ENCODE data around the gene VANGL2. TPM values are rescaled to one million over a fixed set of nuclear protein-coding genes. Genes with fewer than 3 reads are reported as not detected.

VANGL2 gene
- total and polyA plus RNA-seq, 2 experiments from 2014 or later, result 17.7 to 51.3 TPM

DNA sequence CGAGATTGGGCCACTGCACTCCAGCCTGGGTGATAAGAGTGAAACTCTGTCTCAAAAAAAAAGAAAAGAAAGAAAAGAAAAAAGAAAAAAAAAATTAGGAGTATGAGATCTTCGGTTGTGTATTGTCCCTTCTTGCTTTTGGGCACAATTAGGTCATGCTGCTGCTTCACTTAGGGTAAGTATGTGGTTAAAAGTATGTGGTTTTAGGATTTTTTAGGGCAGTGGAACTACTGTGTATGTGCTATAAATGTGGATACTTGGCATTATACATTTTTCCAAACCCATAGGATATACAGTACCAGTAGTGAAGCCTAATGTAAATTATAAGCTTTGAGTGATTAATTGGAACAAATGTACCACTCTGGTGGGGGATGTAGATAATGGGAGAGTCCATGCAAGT lies 31.2 kb downstream of the VANGL2 start (continued):
- TF ChIP-seq CREB1 (CRISPR knock-in tag; IDR thresholded peaks at IDR 0.05; ENCODE audit: low read depth) (no peak), POLR2AphosphoS5 (IDR thresholded peaks at IDR 0.05; ENCODE audit: low read depth) (no peak), STAT1 (IDR thresholded peaks at IDR 0.05; ENCODE audit: unreplicated experiment) (no peak), REST (IDR thresholded peaks at IDR 0.05; ENCODE audit: unreplicated experiment) (no peak), JUNB (IDR thresholded peaks at IDR 0.05; ENCODE audit: unreplicated experiment) (no peak)

- Histone ChIP-seq H2AFZ (no peak overlapping the region), H3K27me3 (ENCODE audit: insufficient read depth) (no peaks in the 10 kb centered on the region), H3K79me2 (replicated peaks; ENCODE audit: insufficient read depth) (no peaks in the 10 kb centered on the region), H3K27ac (ENCODE audit: low read depth) (no peak overlapping the region), H3F3A (replicated peaks; ENCODE audit: low read depth) (peaks cover 9% of the 10 kb centered on the region; the same call in 1 of the 2 replicates), H3K4me2 (no peak overlapping the region), H3K4me3 (no peak overlapping the region), H3K4me1 (ENCODE audit: insufficient read depth) (0 out of 2 replicates have a peak, but pooled peaks cover 3% of the 10 kb centered on the region), H4K20me1 (replicated peaks; ENCODE audit: insufficient read depth) (peaks cover 5% of the 10 kb centered on the region; the same call in 1 of the 2 replicates), H3K9me2 (ENCODE audit: insufficient read depth) (no peaks in the 10 kb centered on the region; the same call in 1 of the 2 replicates), H3K36me3 (ENCODE audit: insufficient read depth) (no peaks in the 10 kb centered on the region)
- Mint-ChIP-seq H3K27ac (no peak overlapping the region), H3K9me3 (no peaks in the 10 kb centered on the region; the same call in 2 of the 3 replicates), H3K36me3 (ENCODE audit: low read depth) (peaks cover 8% of the 10 kb centered on the region), H3K4me1 (peaks cover 7% of the 10 kb centered on the region), H3K4me3 (no peak overlapping the region), H3K27me3 (ENCODE audit: insufficient read depth, low read depth, poor library complexity) (peaks cover 3% of the 10 kb centered on the region)
- no peak for ATAC-seq
- DNase-seq (ENCODE audit: low spot score), result no peak
- TF ChIP-seq ZNF331 (CRISPR knock-in tag; IDR thresholded peaks at IDR 0.05; ENCODE audit: low read depth), result no peak
- no peak for TF ChIP-seq NANOG (IDR thresholded peaks at IDR 0.05; ENCODE audit: borderline replicate concordance)
- TF ChIP-seq REST (IDR thresholded peaks at IDR 0.05; ENCODE audit: unreplicated experiment), result no peak
- TF ChIP-seq EZH2phosphoT487 (IDR thresholded peaks at IDR 0.05; ENCODE audit: unreplicated experiment), result no peak
- TF ChIP-seq, protein P1, sequence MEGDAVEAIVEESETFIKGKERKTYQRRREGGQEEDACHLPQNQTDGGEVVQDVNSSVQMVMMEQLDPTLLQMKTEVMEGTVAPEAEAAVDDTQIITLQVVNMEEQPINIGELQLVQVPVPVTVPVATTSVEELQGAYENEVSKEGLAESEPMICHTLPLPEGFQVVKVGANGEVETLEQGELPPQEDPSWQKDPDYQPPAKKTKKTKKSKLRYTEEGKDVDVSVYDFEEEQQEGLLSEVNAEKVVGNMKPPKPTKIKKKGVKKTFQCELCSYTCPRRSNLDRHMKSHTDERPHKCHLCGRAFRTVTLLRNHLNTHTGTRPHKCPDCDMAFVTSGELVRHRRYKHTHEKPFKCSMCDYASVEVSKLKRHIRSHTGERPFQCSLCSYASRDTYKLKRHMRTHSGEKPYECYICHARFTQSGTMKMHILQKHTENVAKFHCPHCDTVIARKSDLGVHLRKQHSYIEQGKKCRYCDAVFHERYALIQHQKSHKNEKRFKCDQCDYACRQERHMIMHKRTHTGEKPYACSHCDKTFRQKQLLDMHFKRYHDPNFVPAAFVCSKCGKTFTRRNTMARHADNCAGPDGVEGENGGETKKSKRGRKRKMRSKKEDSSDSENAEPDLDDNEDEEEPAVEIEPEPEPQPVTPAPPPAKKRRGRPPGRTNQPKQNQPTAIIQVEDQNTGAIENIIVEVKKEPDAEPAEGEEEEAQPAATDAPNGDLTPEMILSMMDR (conservative IDR thresholded peaks at IDR 0.05; ENCODE audit: low read depth in 2 of 2), result no peak
- no peak for TF ChIP-seq JUNB (IDR thresholded peaks at IDR 0.05; ENCODE audit: unreplicated experiment)
- TF ChIP-seq, protein P2, sequence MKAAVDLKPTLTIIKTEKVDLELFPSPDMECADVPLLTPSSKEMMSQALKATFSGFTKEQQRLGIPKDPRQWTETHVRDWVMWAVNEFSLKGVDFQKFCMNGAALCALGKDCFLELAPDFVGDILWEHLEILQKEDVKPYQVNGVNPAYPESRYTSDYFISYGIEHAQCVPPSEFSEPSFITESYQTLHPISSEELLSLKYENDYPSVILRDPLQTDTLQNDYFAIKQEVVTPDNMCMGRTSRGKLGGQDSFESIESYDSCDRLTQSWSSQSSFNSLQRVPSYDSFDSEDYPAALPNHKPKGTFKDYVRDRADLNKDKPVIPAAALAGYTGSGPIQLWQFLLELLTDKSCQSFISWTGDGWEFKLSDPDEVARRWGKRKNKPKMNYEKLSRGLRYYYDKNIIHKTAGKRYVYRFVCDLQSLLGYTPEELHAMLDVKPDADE (IDR thresholded peaks at IDR 0.05), result no peak
Measured at GRCh38 chr1:160432371-160432786, 32.0 kb downstream of the VANGL2 start.

Data from GM23338 (cell line).